HepG2 (cell line): ENCODE data around the gene BACH2. TPM values are rescaled to one million over a fixed set of nuclear protein-coding genes. Genes with fewer than 3 reads are reported as not detected.
"Not testable (repeated sequence)": the region's sequence is repeated elsewhere in the genome, so short reads cannot be mapped to it uniquely, and the experiment has no call there.

Source experiments
- ATAC-seq: fragments of 200-7000 bp; cut with Tn5 transposase; 3 replicates; pipeline ENCODE4 v1.9.1; 2020; ENCODE audit warnings: mild to moderate bottlenecking, moderate library complexity
- BruUV-seq: library from RNA; stranded (reverse); fragments of 400-500 nt; replicated peaks from 2 replicates; lab custom pipeline; 2021; lab: Mats Ljungman, UMichigan
- CTCF ChIA-PET: fragments of 300-600 bp; formaldehyde crosslinking; extraction: SDS; loops from one replicate; lab custom pipeline; 2021; ENCODE audit warnings: low total read pairs, inconsistent platforms, low intra/inter-chr PET ratio; lab: Yijun Ruan, JAX
- POLR2A ChIA-PET: fragments of 350-600 bp; sonication (Branson Sonifier 250); formaldehyde crosslinking; loops from one replicate; lab custom pipeline; 2020; ENCODE audit warnings: antibody characterized with exemption, inconsistent platforms; lab: Yijun Ruan, JAX
- DNase-seq: peaks from one replicate; pipeline ENCODE4 v3.0.0-alpha.2; 2015; ENCODE audit warnings: low spot score
- FAIRE-seq: peaks from 3 replicates; lab custom pipeline; 2011; peaks lifted over from hg19 to GRCh38; lab: Jason Lieb, UNC
- H2AFZ ChIP-seq: one replicate; pipeline ENCODE4 v1.6.1; 2011; ENCODE audit warnings: low read length, inconsistent platforms
- H3K27ac ChIP-seq: fragments of 300-600 bp; 3 replicates; pipeline ENCODE4 v1.8.0; 2011; ENCODE audit warnings: mixed run types, mild to moderate bottlenecking, mixed read lengths, low read length, inconsistent platforms; ENCODE audit not compliant: insufficient read depth; ENCODE audit errors: extremely low read length
- H3K27me3 ChIP-seq, 2 experiments: fragments of 200-600 bp in 1 of 2; 2 replicates in 1 of 2; 3 replicates in 1 of 2; pipeline versions ENCODE4 v1.6.0 to v1.8.0; 2011; ENCODE audit warnings: low read length in 2 of 2, mild to moderate bottlenecking in 2 of 2, moderate library complexity in 2 of 2, inconsistent platforms in 1 of 2; ENCODE audit not compliant: insufficient read depth in 2 of 2, control insufficient read depth in 1 of 2
- H3K36me3 ChIP-seq, 2 experiments: fragments of 200-600 bp in 1 of 2; replicated peaks in 1 of 2; 2 replicates in 1 of 2; 3 replicates in 1 of 2; pipeline versions ENCODE4 v1.5.1 to v1.8.0; 2011; ENCODE audit warnings: low read length in 2 of 2, inconsistent platforms in 1 of 2; ENCODE audit not compliant: insufficient read depth in 2 of 2, control insufficient read depth in 1 of 2
- H3K4me1 ChIP-seq: 2 replicates; pipeline ENCODE4 v1.5.1; 2012; ENCODE audit warnings: low read length, inconsistent platforms; ENCODE audit not compliant: insufficient read depth
- H3K4me2 ChIP-seq: 2 replicates; pipeline ENCODE4 v1.6.0; 2011; ENCODE audit warnings: low read depth, low read length, inconsistent platforms
- H3K4me3 ChIP-seq, 3 experiments: fragments of 200-600 bp in 1 of 3; sonication (generic), shearing (Covaris generic) in 1 of 3; replicated peaks in 1 of 3; 2 replicates each; pipeline ENCODE4 v1.5.1; 2011 to 2016; ENCODE audit warnings: low read length in 3 of 3, inconsistent platforms in 2 of 3, low read depth in 2 of 3, mild to moderate bottlenecking in 2 of 3, control low read depth in 1 of 3, mixed read lengths in 1 of 3; ENCODE audit not compliant: insufficient read depth in 1 of 3
- H3K79me2 ChIP-seq: one replicate; pipeline ENCODE4 v1.6.1; 2011; ENCODE audit warnings: low read length, inconsistent platforms; ENCODE audit not compliant: insufficient read depth
- H3K9ac ChIP-seq: 2 replicates; pipeline ENCODE4 v1.6.0; 2011; ENCODE audit warnings: mild to moderate bottlenecking, low read depth, low read length, inconsistent platforms; ENCODE audit not compliant: insufficient read depth
- H3K9me3 ChIP-seq: 2 replicates; pipeline ENCODE4 v1.5.1; 2012; ENCODE audit warnings: mild to moderate bottlenecking, low read length
- H4K20me1 ChIP-seq: 2 replicates; pipeline ENCODE4 v1.6.0; 2011; ENCODE audit warnings: inconsistent platforms, mild to moderate bottlenecking, low read length, moderate library complexity; ENCODE audit not compliant: insufficient read depth
- ATM ChIP-seq: fragments of 450-650 bp; IDR thresholded peaks from 2 replicates; pipeline ENCODE4 v1.7.1; 2017; ENCODE audit warnings: mild to moderate bottlenecking, borderline replicate concordance
- NCOA1 ChIP-seq: sonication (generic); formaldehyde crosslinking; IDR thresholded peaks from 2 replicates; pipeline ENCODE4 v1.9.0; 2021; ENCODE audit warnings: missing genetic modification reagents
- NFYC ChIP-seq: IDR thresholded peaks from 2 replicates; pipeline ENCODE4 v1.6.1; 2016; ENCODE audit warnings: missing genetic modification reagents, missing compliant biosample characterization
- RFXAP ChIP-seq: sonication (generic); formaldehyde crosslinking; IDR thresholded peaks from 2 replicates; pipeline ENCODE4 v1.4.0; 2020; ENCODE audit warnings: missing genetic modification reagents, borderline replicate concordance
- SNAI1 ChIP-seq: sonication (generic); formaldehyde crosslinking; IDR thresholded peaks from 2 replicates; pipeline ENCODE4 v1.5.0; 2020; ENCODE audit warnings: mild to moderate bottlenecking, missing genetic modification reagents, borderline replicate concordance
- SRY ChIP-seq: sonication (generic); formaldehyde crosslinking; IDR thresholded peaks from 2 replicates; pipeline ENCODE4 v1.8.0; 2022; ENCODE audit warnings: mild to moderate bottlenecking, missing genetic modification reagents
- TFDP1 ChIP-seq: IDR thresholded peaks from 2 replicates; pipeline ENCODE4 v1.6.1; 2016; ENCODE audit warnings: missing compliant biosample characterization, missing genetic modification reagents, borderline replicate concordance
- ZC3H13 ChIP-seq: sonication (generic); formaldehyde crosslinking; IDR thresholded peaks from 2 replicates; pipeline ENCODE4 v1.8.1; 2023; ENCODE audit warnings: mild to moderate bottlenecking, missing genetic modification reagents, moderate library complexity
- ZNF737 ChIP-seq: sonication (generic); formaldehyde crosslinking; IDR thresholded peaks from 2 replicates; pipeline ENCODE4 v1.5.0; 2020; ENCODE audit warnings: missing genetic modification reagents, mild to moderate bottlenecking, borderline replicate concordance
- ZNF781 ChIP-seq: sonication (generic); formaldehyde crosslinking; IDR thresholded peaks from 2 replicates; pipeline ENCODE4 v1.5.1; 2020; ENCODE audit warnings: borderline replicate concordance, mild to moderate bottlenecking, missing genetic modification reagents; ENCODE audit errors: not compliant biosample characterization
- ZSCAN20 ChIP-seq: sonication (generic); formaldehyde crosslinking; IDR thresholded peaks from 2 replicates; pipeline ENCODE4 v1.4.0; 2020; ENCODE audit warnings: missing genetic modification reagents, mild to moderate bottlenecking, borderline replicate concordance
- WGBS: methylation state at CpG from one replicate; pipeline ENCODE4 v1.1.6; 2017; ENCODE audit warnings: low lambda C conversion rate; 5-methylcytosine and 5-hydroxymethylcytosine counted together
- in situ Hi-C: cut with HindIII; loops from 2 replicates; pipeline ENCODE4 v1.10.0; 2017; ENCODE audit warnings: low pct_unique_long_range_greater_than_20kb; ENCODE audit not compliant: extremely low pct_ligation_motif_present
- intact Hi-C: fragments of 100-400 bp; cut with micrococcal nuclease; formaldehyde crosslinking; loops from one replicate; pipeline ENCODE4 v1.10.0; 2022; ENCODE audit not compliant: unreplicated experiment
- polyA plus RNA-seq, 8 experiments: library from polyadenylated mRNA; depleted of rRNA in 3 of 8; stranded (reverse) in 7 of 8; unstranded in 1 of 8; fragments of >200 nt; fragmentation: Illumina TruSeq in 4 of 8; extraction: Trizol in 4 of 8; gene quantifications; 2 replicates each; pipeline versions ENCODE4 v1.2.1 to v1.2.3, GENCODE V29; 2011 to 2016; ENCODE audit warnings: low read depth in 4 of 8, missing spikeins in 1 of 8, mixed read lengths in 1 of 8; ENCODE audit not compliant: insufficient read depth in 1 of 8
- total RNA-seq, 5 experiments: library from RNA; depleted of rRNA; stranded (reverse); fragments of >200 nt; fragmentation: Illumina TruSeq; extraction: Trizol; gene quantifications; 2 replicates each; pipeline ENCODE4 v1.2.3, GENCODE V29; 2016; ENCODE audit warnings: low read depth in 1 of 5
- TF ChIP-seq, protein P1 (sequence below): IDR thresholded peaks from 2 replicates; pipeline ENCODE4 v1.6.1; 2016; ENCODE audit warnings: control low read depth
- TF ChIP-seq, protein P2 (sequence below): sonication (generic); formaldehyde crosslinking; IDR thresholded peaks from 2 replicates; pipeline ENCODE4 v1.5.0; 2020; ENCODE audit warnings: mild to moderate bottlenecking, missing genetic modification reagents

BACH2 gene
- total and polyA plus RNA-seq, 2 of the 13 experiments (the other 11 are each of a cell fraction or from before 2014, with no cell fraction given) = 0.01 TPM; not detected in 1

DNA sequence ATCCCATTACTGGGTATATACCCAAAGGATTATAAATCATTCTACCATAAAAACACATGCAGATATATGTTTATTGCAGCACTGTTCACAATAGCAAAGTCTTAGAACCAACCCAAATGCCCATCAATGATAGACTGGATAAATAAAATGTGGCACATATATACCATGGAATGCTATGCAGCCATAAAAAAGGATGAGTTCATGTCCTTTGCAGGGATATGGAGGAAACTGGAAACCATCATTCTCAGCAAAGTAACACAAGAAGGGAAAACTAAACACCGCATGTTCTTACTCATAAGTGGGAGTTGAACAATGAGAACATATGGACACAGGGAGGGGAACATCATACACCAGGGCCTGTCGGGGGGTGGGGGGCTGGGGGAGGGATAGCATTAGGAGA is 88.0 kb downstream of the BACH2 start:
- H3K4me1 ChIP-seq, CTCF ChIA-PET, H2AFZ ChIP-seq, FAIRE-seq, DNase-seq, H4K20me1 ChIP-seq, H3K36me3 ChIP-seq, H3K9ac ChIP-seq, BruUV-seq, H3K4me3 ChIP-seq, ATAC-seq, POLR2A ChIA-PET, H3K27ac ChIP-seq, intact Hi-C loops, H3K27me3 ChIP-seq, in situ Hi-C loops, H3K9me3 ChIP-seq, H3K4me2 ChIP-seq, H3K79me2 ChIP-seq: not testable (repeated sequence)
- WGBS = 51% methylated on average over 2 of the region's 2 CpGs

DNA sequence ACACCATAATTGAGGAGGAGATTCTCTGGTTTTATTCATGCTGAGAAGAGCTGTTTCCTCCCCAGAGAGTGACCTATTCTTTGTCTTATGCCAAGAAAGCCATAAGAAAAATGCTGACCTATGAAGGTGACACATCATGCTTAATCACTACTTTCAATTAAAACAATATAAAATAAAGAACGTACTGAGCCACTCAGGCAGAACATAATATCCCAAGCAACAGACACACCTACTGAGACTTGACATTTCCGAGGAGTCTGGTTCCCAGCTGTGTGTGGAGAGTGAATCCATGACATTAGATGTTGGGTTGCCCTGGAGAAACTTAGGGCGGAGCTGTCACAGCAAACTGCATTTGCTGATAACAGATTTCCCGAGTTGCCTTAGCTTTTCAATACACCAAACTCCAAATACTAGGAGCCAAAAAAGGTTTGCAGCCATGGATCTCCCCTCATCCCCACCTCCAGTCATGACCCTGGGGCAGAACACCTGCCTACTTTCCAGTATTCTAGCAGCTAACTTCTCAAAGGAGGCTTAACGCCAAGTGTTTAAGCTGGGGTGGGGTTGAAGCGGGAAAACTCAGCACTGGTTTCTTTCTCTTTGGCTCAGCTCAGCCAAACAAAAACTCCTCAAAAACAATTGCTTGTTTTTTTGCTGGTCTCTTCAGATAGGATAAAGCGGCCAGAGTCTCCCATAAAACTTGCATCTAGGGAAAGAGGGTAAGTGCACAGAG is 92.2 kb downstream of the BACH2 start:
- WGBS = 27% methylated on average over 7 of the region's 7 CpGs
- Histone ChIP-seq H3K4me3 (no peak overlapping the region), H3K4me1 (no peaks in the 10 kb centered on the region), H3K4me2 (no peak overlapping the region), H3K36me3 (no peaks in the 10 kb centered on the region), H3K9ac (no peak overlapping the region), H3K27me3 (no peaks in the 10 kb centered on the region), H3K79me2 (no peaks in the 10 kb centered on the region), H3K9me3 (no peaks in the 10 kb centered on the region), H3K27ac (no peak overlapping the region), H4K20me1 (no peaks in the 10 kb centered on the region), H2AFZ (no peak overlapping the region)
- no TSS peak for BruUV-seq
- ChIA-PET POLR2A (no interaction called here), CTCF (no interaction called here)
- FAIRE-seq = no peak
- no peak for ATAC-seq
- intact Hi-C loops (no loop called here), in situ Hi-C loops (no loop called here)
- no peak for DNase-seq
- no peak for TF ChIP-seq SRY (CRISPR knock-in tag)
- no peak for TF ChIP-seq ZNF737 (CRISPR knock-in tag)
- no peak for TF ChIP-seq ZSCAN20
- no peak for TF ChIP-seq NFYC (CRISPR knock-in tag)
- TF ChIP-seq ZNF781 = no peak
- no peak for TF ChIP-seq TFDP1 (CRISPR knock-in tag)
- TF ChIP-seq ZC3H13 (CRISPR knock-in tag) = no peak
- TF ChIP-seq RFXAP (CRISPR knock-in tag) = no peak
- TF ChIP-seq, protein P1, sequence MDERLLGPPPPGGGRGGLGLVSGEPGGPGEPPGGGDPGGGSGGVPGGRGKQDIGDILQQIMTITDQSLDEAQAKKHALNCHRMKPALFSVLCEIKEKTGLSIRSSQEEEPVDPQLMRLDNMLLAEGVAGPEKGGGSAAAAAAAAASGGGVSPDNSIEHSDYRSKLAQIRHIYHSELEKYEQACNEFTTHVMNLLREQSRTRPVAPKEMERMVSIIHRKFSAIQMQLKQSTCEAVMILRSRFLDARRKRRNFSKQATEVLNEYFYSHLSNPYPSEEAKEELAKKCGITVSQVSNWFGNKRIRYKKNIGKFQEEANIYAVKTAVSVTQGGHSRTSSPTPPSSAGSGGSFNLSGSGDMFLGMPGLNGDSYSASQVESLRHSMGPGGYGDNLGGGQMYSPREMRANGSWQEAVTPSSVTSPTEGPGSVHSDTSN (CRISPR knock-in tag) = no peak
- no peak for TF ChIP-seq SNAI1 (CRISPR knock-in tag)
- no peak for TF ChIP-seq ATM
- TF ChIP-seq, protein P2, sequence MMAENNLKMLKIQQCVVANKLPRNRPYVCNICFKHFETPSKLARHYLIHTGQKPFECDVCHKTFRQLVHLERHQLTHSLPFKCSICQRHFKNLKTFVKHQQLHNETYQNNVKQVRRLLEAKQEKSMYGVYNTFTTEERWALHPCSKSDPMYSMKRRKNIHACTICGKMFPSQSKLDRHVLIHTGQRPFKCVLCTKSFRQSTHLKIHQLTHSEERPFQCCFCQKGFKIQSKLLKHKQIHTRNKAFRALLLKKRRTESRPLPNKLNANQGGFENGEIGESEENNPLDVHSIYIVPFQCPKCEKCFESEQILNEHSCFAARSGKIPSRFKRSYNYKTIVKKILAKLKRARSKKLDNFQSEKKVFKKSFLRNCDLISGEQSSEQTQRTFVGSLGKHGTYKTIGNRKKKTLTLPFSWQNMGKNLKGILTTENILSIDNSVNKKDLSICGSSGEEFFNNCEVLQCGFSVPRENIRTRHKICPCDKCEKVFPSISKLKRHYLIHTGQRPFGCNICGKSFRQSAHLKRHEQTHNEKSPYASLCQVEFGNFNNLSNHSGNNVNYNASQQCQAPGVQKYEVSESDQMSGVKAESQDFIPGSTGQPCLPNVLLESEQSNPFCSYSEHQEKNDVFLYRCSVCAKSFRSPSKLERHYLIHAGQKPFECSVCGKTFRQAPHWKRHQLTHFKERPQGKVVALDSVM (CRISPR knock-in tag) = no peak
- no peak for TF ChIP-seq NCOA1 (CRISPR knock-in tag)
